ENCODE measurements around the gene PHYHIPL.

- TF ChIP-seq CTCF (IDR thresholded peaks at IDR 0.05; ENCODE audit: extremely low read depth in 1 of 2, insufficient read depth in 1 of 2, low read depth in 1 of 2, low read length in 2 of 2) (no peak), JUN (IDR thresholded peaks at IDR 0.05; ENCODE audit: borderline replicate concordance, insufficient read depth, insufficient read length, low read depth) (no peak), EZH2 (IDR thresholded peaks at IDR 0.05; ENCODE audit: borderline replicate concordance, low read depth, low read length, severe bottlenecking) (no peak), POLR2A (IDR thresholded peaks at IDR 0.05; ENCODE audit: low read depth, low read length) (no peak), MAX (IDR thresholded peaks at IDR 0.05; ENCODE audit: insufficient read depth, insufficient read length) (no peak), FOS (IDR thresholded peaks at IDR 0.05; ENCODE audit: borderline replicate concordance, insufficient read depth, low read length) (no peak), POLR2AphosphoS5 (IDR thresholded peaks at IDR 0.05; ENCODE audit: insufficient read depth, low read depth, low read length) (no peak), GATA2 (IDR thresholded peaks at IDR 0.05; ENCODE audit: insufficient read depth, insufficient read length, low read depth, low read length) (no peak), MYC (IDR thresholded peaks at IDR 0.05; ENCODE audit: low read depth, low read length) (no peak)
These were observed 103.0 kb downstream of the PHYHIPL start for GRCh38 chr10:59279476-59279875.

Data from endothelial cell of umbilical vein (primary cell).